RWPE2 (cell line): Measurements from ENCODE around the gene FAAH2.

Source experiments
- ATAC-seq: fragments of 200-7000 bp; cut with Tn5 transposase; 3 replicates; pipeline ENCODE4 v1.9.1; 2021; ENCODE audit warnings: low read depth
- DNase-seq: peaks from one replicate; pipeline ENCODE4 v3.0.0-alpha.2; 2020; ENCODE audit warnings: low spot score
- H3K27ac ChIP-seq: fragments of 450-650 bp; 2 replicates; pipeline ENCODE4 v1.5.1; 2017; ENCODE audit warnings: mild to moderate bottlenecking; ENCODE audit not compliant: poor library complexity, severe bottlenecking
- H3K27me3 ChIP-seq: fragments of 250-450 bp; sonication (Bioruptor Pico); 2 replicates; pipeline ENCODE4 v1.5.1; 2021; ENCODE audit warnings: mild to moderate bottlenecking, moderate library complexity; ENCODE audit not compliant: insufficient read depth, poor library complexity, severe bottlenecking
- H3K36me3 ChIP-seq: fragments of 250-450 bp; sonication (Bioruptor Pico); 2 replicates; pipeline ENCODE4 v1.5.1; 2020; ENCODE audit warnings: low read depth, mild to moderate bottlenecking, moderate library complexity
- H3K4me1 ChIP-seq: fragments of 250-450 bp; sonication (Bioruptor Pico); 2 replicates; pipeline ENCODE4 v1.5.1; 2021; ENCODE audit warnings: mild to moderate bottlenecking, moderate library complexity; ENCODE audit not compliant: insufficient read depth, poor library complexity, severe bottlenecking
- H3K4me3 ChIP-seq: fragments of 250-450 bp; sonication (Bioruptor Pico); 2 replicates; pipeline ENCODE4 v1.5.1; 2021; ENCODE audit warnings: mild to moderate bottlenecking, moderate library complexity; ENCODE audit not compliant: severe bottlenecking
- H3K9me3 ChIP-seq: fragments of 250-450 bp; sonication (Bioruptor Pico); 2 replicates; pipeline ENCODE4 v1.5.1; 2021; ENCODE audit warnings: mild to moderate bottlenecking, moderate library complexity; ENCODE audit not compliant: severe bottlenecking
- TF ChIP-seq, protein P1 (sequence below): fragments of 450-650 bp; IDR thresholded peaks from one replicate; pipeline ENCODE4 v1.5.1; 2017; ENCODE audit warnings: mild to moderate bottlenecking, moderate library complexity; ENCODE audit not compliant: poor library complexity, severe bottlenecking

Gene FAAH2

DNA sequence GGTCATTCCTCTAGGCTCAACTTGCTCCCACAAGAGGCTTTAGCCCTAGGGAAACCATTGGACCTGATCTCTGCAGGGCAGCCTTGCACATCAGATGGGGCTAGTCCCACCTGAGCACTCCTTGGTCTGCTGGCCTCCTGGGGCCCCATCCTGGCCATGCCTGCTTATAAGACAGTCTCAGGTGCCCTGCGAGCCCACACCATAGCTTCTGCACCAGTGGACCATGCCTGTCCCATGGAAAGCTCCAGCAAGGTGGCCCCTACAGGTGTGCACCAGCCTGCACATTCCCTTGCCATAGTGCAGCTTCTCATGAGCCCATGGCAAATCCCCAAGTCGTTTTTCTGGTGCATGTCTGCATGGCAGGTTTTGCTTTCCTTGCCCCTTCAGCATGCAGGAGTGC lies 19.6 kb upstream of the FAAH2 start:
- H3K27me3 ChIP-seq, result no peaks in the 10 kb centered on the region
- no peaks in the 10 kb centered on the region for H3K36me3 ChIP-seq
- DNase-seq (no peak), ATAC-seq (no peak)
- H3K4me3 ChIP-seq, result no peak overlapping the region
- H3K4me1 ChIP-seq, result no peaks in the 10 kb centered on the region
- no peaks in the 10 kb centered on the region for H3K9me3 ChIP-seq
- H3K27ac ChIP-seq, result no peak overlapping the region
- TF ChIP-seq, protein P1, sequence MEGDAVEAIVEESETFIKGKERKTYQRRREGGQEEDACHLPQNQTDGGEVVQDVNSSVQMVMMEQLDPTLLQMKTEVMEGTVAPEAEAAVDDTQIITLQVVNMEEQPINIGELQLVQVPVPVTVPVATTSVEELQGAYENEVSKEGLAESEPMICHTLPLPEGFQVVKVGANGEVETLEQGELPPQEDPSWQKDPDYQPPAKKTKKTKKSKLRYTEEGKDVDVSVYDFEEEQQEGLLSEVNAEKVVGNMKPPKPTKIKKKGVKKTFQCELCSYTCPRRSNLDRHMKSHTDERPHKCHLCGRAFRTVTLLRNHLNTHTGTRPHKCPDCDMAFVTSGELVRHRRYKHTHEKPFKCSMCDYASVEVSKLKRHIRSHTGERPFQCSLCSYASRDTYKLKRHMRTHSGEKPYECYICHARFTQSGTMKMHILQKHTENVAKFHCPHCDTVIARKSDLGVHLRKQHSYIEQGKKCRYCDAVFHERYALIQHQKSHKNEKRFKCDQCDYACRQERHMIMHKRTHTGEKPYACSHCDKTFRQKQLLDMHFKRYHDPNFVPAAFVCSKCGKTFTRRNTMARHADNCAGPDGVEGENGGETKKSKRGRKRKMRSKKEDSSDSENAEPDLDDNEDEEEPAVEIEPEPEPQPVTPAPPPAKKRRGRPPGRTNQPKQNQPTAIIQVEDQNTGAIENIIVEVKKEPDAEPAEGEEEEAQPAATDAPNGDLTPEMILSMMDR, result no peak

DNA sequence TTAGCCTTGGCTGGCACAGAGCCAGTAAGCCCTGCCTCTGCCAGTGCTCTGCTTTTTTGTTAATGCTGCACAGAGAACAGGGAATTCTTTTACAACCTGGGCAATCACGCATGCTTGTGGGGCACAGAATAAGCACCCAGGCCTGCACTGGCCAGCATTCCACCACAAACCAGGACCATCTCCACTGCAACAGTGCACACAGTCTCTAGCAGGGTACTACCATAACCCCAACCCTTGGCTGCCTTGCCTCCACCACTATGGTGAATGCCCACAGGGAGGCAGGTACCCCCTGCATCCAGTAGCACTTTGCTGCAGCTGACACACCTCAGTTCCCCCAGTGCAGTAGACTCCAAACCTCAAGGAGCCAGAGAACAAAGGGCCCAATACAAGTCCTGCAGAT lies 19.2 kb upstream of the FAAH2 start:
- no peak overlapping the region for H3K4me3 ChIP-seq
- DNase-seq, result no peak
- H3K36me3 ChIP-seq, result no peaks in the 10 kb centered on the region
- H3K27ac ChIP-seq, result no peak overlapping the region
- TF ChIP-seq, protein P1, result no peak
- no peaks in the 10 kb centered on the region for H3K27me3 ChIP-seq
- H3K9me3 ChIP-seq, result no peaks in the 10 kb centered on the region
- no peaks in the 10 kb centered on the region for H3K4me1 ChIP-seq
- ATAC-seq, result no peak

DNA sequence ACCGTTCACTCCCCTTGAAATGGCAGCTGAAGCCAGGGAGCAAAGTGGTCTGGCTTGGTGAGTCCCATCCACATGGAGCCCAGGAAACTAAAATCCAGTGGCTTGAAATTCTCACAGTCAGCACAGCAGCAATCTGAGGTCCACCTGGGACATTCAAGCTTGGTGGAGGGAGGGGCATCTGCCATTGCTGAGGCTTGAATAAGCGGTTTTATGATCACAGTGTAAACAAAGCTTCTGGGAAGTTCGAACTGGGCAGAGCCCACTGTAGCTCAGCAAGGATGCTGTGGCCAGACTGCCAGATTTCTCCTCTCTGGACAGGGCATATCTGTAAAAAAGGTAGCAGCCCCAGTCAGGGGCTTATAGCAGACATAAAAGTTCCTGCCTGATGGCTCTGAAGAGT lies 15.5 kb upstream of the FAAH2 start:
- Histone ChIP-seq H3K36me3 (no peaks in the 10 kb centered on the region), H3K4me1 (no peaks in the 10 kb centered on the region), H3K9me3 (no peaks in the 10 kb centered on the region), H3K27me3 (no peaks in the 10 kb centered on the region), H3K4me3 (no peak overlapping the region), H3K27ac (no peak overlapping the region)
- DNase-seq (no peak), ATAC-seq (no peak)
- TF ChIP-seq, protein P1, result no peak

DNA sequence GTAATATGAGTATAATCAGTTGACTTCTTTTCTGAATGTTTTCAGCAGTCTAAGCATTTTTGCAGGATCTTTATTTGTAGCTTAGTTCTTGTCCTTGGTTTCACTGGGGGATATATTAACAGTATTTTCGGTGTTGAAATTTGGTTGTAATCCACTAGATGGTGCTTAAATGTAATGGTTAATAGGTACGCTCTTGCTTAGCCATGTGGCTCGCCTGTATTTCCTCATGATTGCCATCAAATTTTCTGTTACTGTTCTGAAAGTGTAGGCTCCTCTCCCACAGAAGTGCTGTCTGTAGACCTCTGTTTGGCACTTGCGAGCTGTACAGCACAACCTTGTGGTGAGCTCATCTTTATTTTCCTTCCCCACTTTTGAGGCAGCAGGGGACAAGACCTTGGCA lies 3.9 kb upstream of the FAAH2 start:
- Histone ChIP-seq H3K4me3 (no peak overlapping the region), H3K9me3 (no peaks in the 10 kb centered on the region), H3K36me3 (no peaks in the 10 kb centered on the region), H3K4me1 (no peaks in the 10 kb centered on the region), H3K27ac (no peak overlapping the region), H3K27me3 (no peaks in the 10 kb centered on the region)
- TF ChIP-seq, protein P1, result no peak
- DNase-seq, result no peak
- ATAC-seq, result no peak

DNA sequence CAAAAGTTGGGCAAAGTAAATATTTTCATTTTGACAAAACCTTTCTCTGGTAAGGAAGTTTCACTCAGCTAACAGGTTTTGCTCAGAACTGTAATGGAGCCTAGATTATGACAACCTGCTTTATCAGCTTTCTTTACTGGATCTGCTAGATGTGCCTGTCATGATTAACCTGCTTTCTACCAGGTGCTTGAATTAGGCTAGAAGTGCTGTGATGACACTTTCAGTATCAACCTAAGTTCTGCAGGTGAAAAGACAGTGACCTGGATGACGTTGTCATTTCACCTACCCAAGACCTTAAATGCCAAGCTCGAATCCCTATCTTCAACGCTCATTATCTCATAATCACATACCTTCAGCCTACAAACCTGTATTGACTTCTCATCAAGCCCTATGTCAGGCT lies 1.5 kb upstream of the FAAH2 start:
- H3K4me1 ChIP-seq, result no peaks in the 10 kb centered on the region
- H3K27me3 ChIP-seq, result no peaks in the 10 kb centered on the region
- no peak overlapping the region for H3K27ac ChIP-seq
- ATAC-seq (no peak), DNase-seq (no peak)
- TF ChIP-seq, protein P1, result no peak
- H3K4me3 ChIP-seq, result no peak overlapping the region
- no peaks in the 10 kb centered on the region for H3K9me3 ChIP-seq
- no peaks in the 10 kb centered on the region for H3K36me3 ChIP-seq
